WTC11 (cell line): Measurements from ENCODE around the gene CYB561D1.

Source experiments
- CREM ChIP-seq: sonication (generic); formaldehyde crosslinking; IDR thresholded peaks from 2 replicates; pipeline ENCODE4 v1.8.1; 2022; ENCODE audit warnings: mild to moderate bottlenecking, missing genetic modification reagents, moderate library complexity
- NR2C2 ChIP-seq: sonication (generic); formaldehyde crosslinking; IDR thresholded peaks from 2 replicates; pipeline ENCODE4 v1.8.0; 2022; ENCODE audit warnings: mild to moderate bottlenecking, missing genetic modification reagents
- RORB ChIP-seq: fragments of 250-450 bp; sonication (Bioruptor Pico); IDR thresholded peaks from 2 replicates; pipeline ENCODE4 v1.9.0; 2021; ENCODE audit warnings: mild to moderate bottlenecking
- ZNF671 ChIP-seq: fragments of 250-450 bp; sonication (Bioruptor Pico); IDR thresholded peaks from 2 replicates; pipeline ENCODE4 v1.8.0; 2021; ENCODE audit warnings: mild to moderate bottlenecking
- TF ChIP-seq, protein P1 (sequence below): fragments of 200-600 bp; IDR thresholded peaks from 2 replicates; pipeline ENCODE4 v1.8.0; 2022; ENCODE audit warnings: antibody characterized with exemption

DNA sequence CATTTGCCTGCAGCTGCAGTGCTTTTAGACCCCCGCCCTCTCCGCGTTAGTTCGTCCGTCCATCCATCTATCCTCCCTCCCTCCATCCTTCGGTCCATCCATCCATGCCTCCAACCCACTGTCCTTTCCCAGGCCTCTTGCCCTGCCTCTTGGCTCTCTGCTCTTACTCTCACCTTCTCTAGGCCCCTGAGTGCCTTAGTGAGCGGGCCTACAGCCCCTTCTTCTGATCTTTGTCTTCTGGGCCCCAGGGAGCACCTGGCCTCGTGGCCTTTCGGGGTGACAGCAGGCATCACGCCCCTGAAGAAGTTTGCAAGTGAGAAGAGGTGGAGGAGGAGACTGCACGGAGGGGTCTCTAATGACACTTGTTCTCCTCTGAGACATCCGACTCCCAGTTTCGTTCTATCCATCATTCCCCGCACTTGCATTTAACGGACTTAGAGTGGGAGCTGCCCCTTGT lies 9.3 kb upstream of the CYB561D1 start:
- no peak for TF ChIP-seq RORB (CRISPR knock-in tag)
- TF ChIP-seq, protein P1, sequence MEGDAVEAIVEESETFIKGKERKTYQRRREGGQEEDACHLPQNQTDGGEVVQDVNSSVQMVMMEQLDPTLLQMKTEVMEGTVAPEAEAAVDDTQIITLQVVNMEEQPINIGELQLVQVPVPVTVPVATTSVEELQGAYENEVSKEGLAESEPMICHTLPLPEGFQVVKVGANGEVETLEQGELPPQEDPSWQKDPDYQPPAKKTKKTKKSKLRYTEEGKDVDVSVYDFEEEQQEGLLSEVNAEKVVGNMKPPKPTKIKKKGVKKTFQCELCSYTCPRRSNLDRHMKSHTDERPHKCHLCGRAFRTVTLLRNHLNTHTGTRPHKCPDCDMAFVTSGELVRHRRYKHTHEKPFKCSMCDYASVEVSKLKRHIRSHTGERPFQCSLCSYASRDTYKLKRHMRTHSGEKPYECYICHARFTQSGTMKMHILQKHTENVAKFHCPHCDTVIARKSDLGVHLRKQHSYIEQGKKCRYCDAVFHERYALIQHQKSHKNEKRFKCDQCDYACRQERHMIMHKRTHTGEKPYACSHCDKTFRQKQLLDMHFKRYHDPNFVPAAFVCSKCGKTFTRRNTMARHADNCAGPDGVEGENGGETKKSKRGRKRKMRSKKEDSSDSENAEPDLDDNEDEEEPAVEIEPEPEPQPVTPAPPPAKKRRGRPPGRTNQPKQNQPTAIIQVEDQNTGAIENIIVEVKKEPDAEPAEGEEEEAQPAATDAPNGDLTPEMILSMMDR, result no peak
- no peak for TF ChIP-seq ZNF671 (CRISPR knock-in tag)
- TF ChIP-seq NR2C2 (CRISPR knock-in tag), result no peak
- TF ChIP-seq CREM (CRISPR knock-in tag), result no peak
